Loucy (cell line): ENCODE data around the gene ADAT3.

Experiments used
- CTCF ChIP-seq: fragments of 200-600 bp; sonication (generic); conservative IDR thresholded peaks from 2 replicates; pipeline ENCODE4 v1.5.1; 2014; ENCODE audit warnings: mild to moderate bottlenecking, antibody characterized with exemption, low read length
- EZH2phosphoT487 ChIP-seq: fragments of 200-600 bp; IDR thresholded peaks from 2 replicates; pipeline ENCODE4 v1.6.1; 2018; ENCODE audit warnings: antibody characterized with exemption, mild to moderate bottlenecking, moderate library complexity, borderline replicate concordance

GRCh38 chr19:1868971-1869370, 36.2 kb upstream of the ADAT3 start:
- TF ChIP-seq CTCF: no peak
- no peak for TF ChIP-seq EZH2phosphoT487
